Measurements from ENCODE around the gene PSRC1. TPM values are rescaled to one million over a fixed set of nuclear protein-coding genes. Genes with fewer than 3 reads are reported as not detected.

The PSRC1 gene
- total RNA-seq, 1 experiment from 2014 or later, result 75.0 TPM

DNA sequence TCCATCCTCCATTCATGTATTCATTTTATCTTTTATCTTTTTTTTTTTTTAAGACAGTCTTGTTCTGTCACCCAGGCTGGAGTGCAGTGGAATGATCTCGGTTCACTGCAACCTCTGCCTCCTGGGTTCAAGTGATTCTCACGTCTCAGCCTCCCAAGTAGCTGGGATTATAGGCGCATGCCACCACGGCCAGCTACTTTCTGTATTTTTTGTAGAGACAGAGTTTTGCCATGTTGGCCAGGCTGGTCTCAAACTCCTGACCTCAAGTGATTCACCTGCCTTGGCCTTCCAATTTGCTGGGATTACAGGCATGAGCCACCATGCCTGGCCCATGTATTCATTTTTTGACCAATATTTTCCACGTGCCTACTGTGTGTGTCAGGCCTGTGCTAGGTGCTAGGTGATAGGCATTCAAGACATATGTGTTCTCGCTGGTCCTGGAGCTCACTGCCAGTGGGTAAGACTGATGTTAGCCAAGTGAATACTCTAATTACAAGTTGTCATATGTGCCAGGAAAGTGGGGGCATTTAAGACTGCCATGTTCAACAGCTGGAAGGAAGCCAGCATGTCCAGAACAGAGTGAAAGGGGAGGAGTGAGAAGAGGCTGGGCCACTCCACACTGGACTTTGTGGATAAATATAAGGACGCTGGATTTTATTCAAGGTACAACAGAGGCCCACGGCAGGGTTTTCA, 38.9 kb downstream of the PSRC1 start:
- ChIA-PET CTCF (no interaction called here), POLR2A (ENCODE audit: low non-redundant PET) (no interaction called here)
- Histone ChIP-seq H3K4me3 (ENCODE audit: low read depth, low read length, poor library complexity, severe bottlenecking) (no peak overlapping the region), H3K4me1 (ENCODE audit: insufficient read depth, low read length, poor library complexity, severe bottlenecking) (peaks cover 26% of the 10 kb centered on the region), H3K9me3 (ENCODE audit: low read depth, low read length, poor library complexity, severe bottlenecking) (no peaks in the 10 kb centered on the region), H3K36me3 (ENCODE audit: insufficient read depth, low read length, poor library complexity, severe bottlenecking) (peaks cover 2% of the 10 kb centered on the region), H3K27me3 (replicated peaks; ENCODE audit: insufficient read depth, low read depth, low read length, poor library complexity) (no peaks in the 10 kb centered on the region), H3K27ac (ENCODE audit: low read depth, low read length, poor library complexity, severe bottlenecking) (no peak overlapping the region)
- no TSS peak for BruUV-seq (replicated peaks)
- TF ChIP-seq, protein P1, sequence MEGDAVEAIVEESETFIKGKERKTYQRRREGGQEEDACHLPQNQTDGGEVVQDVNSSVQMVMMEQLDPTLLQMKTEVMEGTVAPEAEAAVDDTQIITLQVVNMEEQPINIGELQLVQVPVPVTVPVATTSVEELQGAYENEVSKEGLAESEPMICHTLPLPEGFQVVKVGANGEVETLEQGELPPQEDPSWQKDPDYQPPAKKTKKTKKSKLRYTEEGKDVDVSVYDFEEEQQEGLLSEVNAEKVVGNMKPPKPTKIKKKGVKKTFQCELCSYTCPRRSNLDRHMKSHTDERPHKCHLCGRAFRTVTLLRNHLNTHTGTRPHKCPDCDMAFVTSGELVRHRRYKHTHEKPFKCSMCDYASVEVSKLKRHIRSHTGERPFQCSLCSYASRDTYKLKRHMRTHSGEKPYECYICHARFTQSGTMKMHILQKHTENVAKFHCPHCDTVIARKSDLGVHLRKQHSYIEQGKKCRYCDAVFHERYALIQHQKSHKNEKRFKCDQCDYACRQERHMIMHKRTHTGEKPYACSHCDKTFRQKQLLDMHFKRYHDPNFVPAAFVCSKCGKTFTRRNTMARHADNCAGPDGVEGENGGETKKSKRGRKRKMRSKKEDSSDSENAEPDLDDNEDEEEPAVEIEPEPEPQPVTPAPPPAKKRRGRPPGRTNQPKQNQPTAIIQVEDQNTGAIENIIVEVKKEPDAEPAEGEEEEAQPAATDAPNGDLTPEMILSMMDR (conservative IDR thresholded peaks at IDR 0.05; ENCODE audit: low read depth, low read length), result no peak
- TF ChIP-seq EZH2 (IDR thresholded peaks at IDR 0.05; ENCODE audit: borderline replicate concordance, low read depth, low read length, poor library complexity, severe bottlenecking), result no peak
- intact Hi-C loops (cut with micrococcal nuclease; ENCODE audit: unreplicated experiment), result no loop called here
- no peak for DNase-seq (ENCODE audit: low spot score)

DNA sequence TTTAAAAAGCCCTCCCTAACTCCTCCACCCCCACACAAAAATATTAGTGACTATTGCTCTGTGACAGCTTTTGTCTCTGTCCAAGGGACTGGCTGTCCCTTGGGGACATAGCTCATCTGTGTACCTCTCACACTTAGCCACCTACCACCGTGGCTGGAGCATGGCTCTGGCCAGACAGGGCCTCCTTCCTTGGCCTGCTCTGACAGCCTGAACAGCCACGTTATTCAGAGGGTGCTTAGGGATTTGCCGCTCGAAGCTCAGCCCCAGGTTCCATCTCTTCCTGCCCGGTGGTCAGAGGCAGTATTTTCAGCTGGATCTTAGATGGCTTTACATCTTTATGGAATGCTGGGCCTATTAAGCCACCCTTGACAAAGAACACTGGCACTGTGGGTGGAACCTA, 39.7 kb downstream of the PSRC1 start:
- POLR2A ChIA-PET (ENCODE audit: low non-redundant PET), result no interaction called here
- no peak overlapping the region for H3K27ac ChIP-seq (ENCODE audit: low read depth, low read length, poor library complexity, severe bottlenecking)
- peaks cover 26% of the 10 kb centered on the region for H3K4me1 ChIP-seq (ENCODE audit: insufficient read depth, low read length, poor library complexity, severe bottlenecking)
- intact Hi-C loops (cut with micrococcal nuclease; ENCODE audit: unreplicated experiment), result no loop called here
- no TSS peak for BruUV-seq (replicated peaks)
- H3K36me3 ChIP-seq (ENCODE audit: insufficient read depth, low read length, poor library complexity, severe bottlenecking), result peaks cover 10% of the 10 kb centered on the region
- H3K27me3 ChIP-seq (replicated peaks; ENCODE audit: insufficient read depth, low read depth, low read length, poor library complexity), result no peaks in the 10 kb centered on the region
- no peak for DNase-seq (ENCODE audit: low spot score)
- CTCF ChIA-PET, result no interaction called here
- no peak for TF ChIP-seq EZH2 (IDR thresholded peaks at IDR 0.05; ENCODE audit: borderline replicate concordance, low read depth, low read length, poor library complexity, severe bottlenecking)
- TF ChIP-seq, protein P1 (conservative IDR thresholded peaks at IDR 0.05; ENCODE audit: low read depth, low read length), result no peak
- H3K9me3 ChIP-seq (ENCODE audit: low read depth, low read length, poor library complexity, severe bottlenecking), result no peaks in the 10 kb centered on the region
- no peak overlapping the region for H3K4me3 ChIP-seq (ENCODE audit: low read depth, low read length, poor library complexity, severe bottlenecking)

DNA sequence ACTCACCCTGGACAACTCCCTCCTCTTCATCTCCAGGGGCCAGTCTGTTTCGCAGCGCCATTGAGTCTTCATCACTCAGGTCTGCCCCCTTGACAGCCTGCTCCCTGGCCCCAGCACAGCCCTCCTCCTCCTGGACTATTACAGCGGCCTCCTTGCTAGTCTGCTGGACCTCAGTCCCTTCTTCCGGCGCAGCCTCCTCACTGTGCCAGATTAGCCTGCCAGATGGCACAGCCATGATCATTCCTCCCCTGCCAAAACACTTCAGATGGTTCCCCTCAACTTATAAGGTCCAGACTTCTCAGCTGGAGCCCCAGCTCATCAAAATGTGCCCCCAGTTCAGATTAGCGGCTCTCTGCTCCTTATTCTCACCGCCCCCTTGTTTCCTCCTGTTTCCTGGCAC, 40.6 kb downstream of the PSRC1 start:
- TF ChIP-seq EZH2 (IDR thresholded peaks at IDR 0.05; ENCODE audit: borderline replicate concordance, low read depth, low read length, poor library complexity, severe bottlenecking), result no peak
- TF ChIP-seq, protein P1 (conservative IDR thresholded peaks at IDR 0.05; ENCODE audit: low read depth, low read length), result no peak
- intact Hi-C loops (cut with micrococcal nuclease; ENCODE audit: unreplicated experiment), result no loop called here
- H3K27ac ChIP-seq (ENCODE audit: low read depth, low read length, poor library complexity, severe bottlenecking), result no peak overlapping the region
- H3K4me1 ChIP-seq (ENCODE audit: insufficient read depth, low read length, poor library complexity, severe bottlenecking), result peaks cover 26% of the 10 kb centered on the region
- CTCF ChIA-PET, result no interaction called here
- BruUV-seq (replicated peaks), result no TSS peak
- H3K36me3 ChIP-seq (ENCODE audit: insufficient read depth, low read length, poor library complexity, severe bottlenecking), result peaks cover 18% of the 10 kb centered on the region
- no peaks in the 10 kb centered on the region for H3K27me3 ChIP-seq (replicated peaks; ENCODE audit: insufficient read depth, low read depth, low read length, poor library complexity)
- H3K4me3 ChIP-seq (ENCODE audit: low read depth, low read length, poor library complexity, severe bottlenecking), result no peak overlapping the region
- no peak for DNase-seq (ENCODE audit: low spot score)
- no peaks in the 10 kb centered on the region for H3K9me3 ChIP-seq (ENCODE audit: low read depth, low read length, poor library complexity, severe bottlenecking)
- POLR2A ChIA-PET (ENCODE audit: low non-redundant PET), result no interaction called here
